NCI-H774 (cell line): ENCODE measurements around the gene SLC2A1.

Experiments
- DNase-seq: peaks from one replicate; lab custom pipeline; 2025; lab: John Stamatoyannopoulos, UW

SLC2A1 gene

DNA sequence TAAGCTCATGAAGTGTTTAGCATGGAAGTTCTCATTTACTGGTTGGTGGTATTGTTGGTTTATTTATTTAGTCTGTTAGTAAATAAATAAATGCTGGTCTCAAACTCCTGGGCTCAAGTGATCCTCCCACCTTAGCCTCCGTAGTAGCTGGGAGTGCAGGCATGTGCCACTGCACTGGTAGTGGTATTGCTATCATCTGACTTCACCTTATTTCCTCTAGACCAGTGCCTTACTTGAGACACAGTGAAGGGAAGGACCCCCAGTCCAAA is 1.4 kb upstream of the SLC2A1 start:
- DNase-seq: no peak

DNA sequence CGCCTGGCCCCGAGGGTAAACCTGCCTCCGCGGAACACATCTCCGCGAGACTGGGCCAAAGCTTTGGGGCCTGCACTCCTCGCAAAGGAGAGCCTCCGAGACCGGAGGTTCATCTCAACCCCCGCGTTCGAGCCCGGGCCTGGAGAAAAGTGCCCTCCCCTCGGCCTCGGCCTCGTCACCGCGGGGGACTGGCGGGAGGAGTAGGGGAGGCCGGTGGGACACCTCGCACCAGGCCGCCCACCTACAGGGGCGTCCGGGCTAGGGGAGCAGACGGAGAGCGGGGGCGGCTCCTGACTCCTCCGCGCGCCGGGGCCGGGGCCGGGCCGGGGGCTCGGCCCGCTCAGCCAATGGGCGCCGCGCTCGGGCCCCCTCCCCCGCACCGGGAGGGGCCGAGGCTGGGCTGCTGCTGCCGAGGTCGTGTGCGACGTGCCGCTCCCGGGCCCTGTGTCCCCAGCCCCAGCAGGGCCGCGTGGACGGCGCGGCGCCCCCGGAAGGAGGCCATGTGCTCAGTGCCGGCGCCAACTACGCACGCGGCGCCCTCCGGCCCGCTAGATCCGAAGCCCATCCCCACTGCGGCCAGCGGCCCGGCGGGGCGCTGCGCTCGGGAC is 684 bp downstream of the SLC2A1 start:
- peak; percentile 80 for DNase-seq

DNA sequence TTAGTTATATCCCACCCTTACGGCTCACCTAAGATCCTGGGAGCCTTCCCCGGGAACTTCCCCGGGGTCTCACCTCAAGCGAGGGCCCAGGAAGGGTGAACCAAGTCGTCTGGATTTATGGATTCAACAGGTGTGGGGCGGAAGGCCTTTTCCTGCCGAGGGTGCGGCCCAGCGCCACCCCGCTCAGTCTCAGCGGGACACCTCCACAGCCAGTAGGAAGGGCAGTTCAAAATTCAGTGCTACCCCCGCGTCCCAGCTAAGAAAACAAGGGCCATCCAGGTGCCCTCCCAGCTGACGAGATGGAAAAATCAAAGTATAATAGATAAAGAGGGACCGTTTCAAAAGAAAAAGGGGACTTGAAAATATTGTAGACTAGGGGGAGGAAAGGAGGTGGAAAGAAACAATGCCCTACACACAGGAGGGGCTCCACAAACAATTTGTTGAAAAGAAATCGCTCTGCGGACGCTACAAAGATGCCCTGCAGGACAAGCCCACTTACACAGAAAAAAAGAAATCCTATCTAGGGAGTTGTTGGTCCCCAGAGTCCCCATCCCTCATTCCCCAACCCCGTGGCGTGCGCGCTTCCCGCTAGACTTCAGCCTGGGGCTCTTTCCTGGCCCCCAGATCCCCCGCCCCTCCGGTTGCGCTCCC is 1.3 kb downstream of the SLC2A1 start:
- no peak for DNase-seq

DNA sequence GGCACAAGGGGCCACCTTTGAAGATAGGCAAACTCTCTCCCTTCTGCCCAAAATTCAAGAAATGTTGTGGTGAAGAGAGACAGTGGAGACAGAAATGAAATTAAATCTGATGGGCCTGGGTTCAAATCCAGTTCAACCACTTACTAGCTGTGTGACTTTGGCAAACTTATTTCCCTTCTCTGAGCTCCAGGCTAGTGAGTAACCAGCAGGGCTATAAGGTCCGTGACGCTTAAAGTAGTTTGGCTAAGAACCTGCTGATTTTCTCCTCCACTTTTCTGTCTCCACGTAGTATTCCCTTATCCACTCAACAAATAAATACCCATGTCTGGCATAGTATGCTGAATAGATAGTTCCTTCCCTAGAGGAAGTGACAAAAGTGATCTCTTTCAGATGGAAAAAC is 1.9 kb downstream of the SLC2A1 start:
- no peak for DNase-seq

DNA sequence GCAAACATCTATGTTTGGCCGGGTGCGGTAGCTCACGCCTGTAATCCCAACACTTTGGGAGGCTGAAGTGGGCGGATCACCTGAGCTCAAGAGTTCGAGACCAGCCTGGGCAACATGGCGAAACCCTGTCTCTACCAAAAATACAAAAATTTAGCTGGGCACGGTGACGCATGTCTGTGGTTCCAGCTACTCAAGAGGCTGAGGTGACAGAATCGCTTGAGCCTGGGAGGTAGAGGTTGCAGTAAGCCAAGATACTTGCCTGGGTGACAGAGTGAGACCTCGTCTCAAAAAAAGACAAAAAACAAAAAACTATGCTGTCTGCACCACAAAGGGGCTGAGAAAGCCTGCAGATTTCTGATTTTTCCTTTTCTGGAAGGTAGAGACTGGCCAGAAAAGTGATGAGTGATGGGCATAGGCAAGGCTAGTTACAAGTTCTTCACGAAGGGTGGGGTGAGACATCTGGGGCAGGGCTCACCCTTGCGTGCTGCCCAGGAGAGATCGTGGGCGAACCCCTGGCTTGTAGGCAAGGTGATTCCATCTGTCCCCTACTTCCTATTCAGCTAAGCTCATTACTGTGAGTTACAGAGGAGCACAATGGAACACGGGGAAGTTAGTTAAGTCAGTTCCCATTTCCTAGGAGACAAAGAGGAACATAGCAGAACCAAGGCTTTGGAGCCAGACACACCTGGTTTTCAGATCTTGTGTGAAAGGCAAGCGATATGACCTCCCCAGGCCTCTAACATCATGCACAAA is 3.2 kb downstream of the SLC2A1 start:
- no peak for DNase-seq

DNA sequence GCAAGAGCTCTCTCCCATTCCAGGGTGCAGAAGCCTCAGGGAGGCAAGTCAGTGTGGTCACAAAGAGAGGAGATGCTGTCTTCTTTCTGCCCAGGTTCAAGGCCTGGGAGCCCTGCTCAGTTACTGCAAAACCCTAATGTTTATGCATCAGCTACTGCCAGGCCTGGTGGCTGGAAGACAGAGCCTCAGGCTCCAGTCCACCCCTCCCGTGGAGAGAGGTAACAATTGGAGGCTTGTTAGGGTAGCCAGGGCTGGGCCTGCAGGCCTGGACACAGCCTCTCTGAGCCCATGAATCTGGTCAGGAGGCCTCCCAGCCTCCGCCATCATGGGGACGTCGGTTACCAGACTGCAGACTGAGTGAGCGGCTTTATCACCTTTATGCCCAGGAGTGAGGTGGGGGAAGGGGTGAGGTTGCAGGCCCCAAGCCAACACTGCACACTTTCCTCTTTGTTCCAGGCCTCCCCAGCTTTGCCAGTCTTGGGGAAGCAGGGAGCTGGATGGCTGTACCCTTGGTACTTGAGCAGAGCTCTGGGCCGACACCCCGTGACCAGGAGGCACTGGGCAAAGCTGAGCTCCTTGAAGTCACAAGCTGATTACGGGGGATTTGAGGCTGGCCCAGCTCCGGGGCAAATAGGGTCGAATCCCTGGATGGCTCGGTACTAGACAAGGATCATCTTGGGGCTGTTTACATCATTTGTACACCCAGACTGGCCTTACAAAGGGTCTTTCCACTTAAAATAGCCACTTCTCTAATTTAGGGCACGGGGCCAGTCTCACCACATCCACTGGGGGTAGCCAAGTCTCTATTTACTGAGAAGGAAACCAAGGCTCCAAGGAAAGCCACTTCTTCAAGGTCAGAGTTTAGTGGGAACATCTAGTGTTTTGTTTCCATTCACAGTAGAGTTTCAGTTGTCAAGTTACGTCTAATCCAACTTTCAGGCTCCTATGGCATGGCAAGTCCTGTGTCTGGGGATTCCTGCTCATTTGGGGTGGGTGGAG is 5.2 kb downstream of the SLC2A1 start:
- DNase-seq: no peak

DNA sequence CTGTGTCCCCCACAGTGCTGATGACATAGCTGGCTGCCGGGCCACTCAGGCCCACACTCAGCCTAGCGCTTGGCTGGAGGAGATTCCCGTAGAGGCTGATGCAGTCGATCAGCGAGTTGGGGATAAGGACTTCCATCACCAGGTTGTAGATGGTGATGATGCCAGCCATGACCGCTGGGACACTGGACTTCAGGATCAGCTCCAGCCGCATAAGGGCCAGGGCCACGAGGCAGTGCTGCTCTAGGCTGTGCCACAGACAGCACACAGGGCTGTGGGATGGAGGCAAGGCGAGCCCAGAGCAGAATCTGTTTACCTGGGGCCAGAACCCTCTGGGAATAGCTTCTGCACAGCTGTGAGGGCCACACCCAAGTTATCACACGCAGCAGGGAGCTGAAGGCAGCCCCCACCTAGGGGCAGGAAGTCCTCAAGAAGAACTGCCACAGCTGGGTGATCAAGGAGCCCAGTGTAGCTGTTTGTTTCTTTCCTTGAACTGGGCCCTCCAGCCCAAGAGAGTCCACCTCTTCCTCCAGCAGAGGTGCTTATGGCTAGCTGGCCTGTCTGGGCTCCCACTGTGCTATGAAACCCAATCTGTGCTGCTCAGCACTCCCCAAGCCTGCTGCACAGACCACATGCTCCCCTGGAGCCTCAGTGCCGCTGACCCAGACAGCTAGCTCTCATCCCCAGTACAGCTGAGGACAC is 6.2 kb downstream of the SLC2A1 start:
- no peak for DNase-seq

DNA sequence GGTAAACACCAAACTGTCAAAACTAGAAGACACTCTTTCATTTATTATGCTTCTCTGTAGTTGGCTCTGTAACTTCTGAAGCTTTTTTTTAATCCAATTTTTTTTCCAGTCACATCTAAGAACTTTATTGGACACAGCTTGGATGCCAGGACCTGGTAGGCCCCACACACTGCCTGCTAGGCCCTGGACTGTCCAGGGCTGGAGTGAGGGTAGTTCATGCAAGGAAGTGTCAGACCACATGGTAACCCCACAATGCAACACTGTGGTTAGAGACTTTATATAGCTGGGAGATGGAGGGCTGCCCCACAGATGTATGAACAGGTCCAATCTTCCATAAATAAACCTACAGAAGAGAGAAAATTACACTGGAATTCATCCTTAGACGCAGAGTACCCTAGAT is 7.1 kb downstream of the SLC2A1 start:
- DNase-seq: no peak

DNA sequence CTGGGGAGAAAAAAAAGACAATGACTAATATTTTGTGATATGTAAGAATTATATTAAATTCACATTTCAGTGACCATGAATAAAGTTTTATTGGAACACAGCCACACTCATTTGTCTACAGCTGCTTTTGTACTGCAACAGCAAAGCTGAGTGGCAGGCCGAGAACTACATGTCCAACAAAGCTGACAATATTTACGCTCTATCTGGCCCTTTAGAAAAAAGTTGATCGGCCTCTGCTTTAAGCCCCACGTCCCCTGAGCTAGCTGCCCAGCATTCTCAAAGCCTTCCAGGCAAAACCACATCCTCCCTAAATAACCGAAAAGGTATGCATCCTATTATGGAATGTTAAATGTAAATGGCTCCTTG is 8.6 kb downstream of the SLC2A1 start:
- no peak for DNase-seq

DNA sequence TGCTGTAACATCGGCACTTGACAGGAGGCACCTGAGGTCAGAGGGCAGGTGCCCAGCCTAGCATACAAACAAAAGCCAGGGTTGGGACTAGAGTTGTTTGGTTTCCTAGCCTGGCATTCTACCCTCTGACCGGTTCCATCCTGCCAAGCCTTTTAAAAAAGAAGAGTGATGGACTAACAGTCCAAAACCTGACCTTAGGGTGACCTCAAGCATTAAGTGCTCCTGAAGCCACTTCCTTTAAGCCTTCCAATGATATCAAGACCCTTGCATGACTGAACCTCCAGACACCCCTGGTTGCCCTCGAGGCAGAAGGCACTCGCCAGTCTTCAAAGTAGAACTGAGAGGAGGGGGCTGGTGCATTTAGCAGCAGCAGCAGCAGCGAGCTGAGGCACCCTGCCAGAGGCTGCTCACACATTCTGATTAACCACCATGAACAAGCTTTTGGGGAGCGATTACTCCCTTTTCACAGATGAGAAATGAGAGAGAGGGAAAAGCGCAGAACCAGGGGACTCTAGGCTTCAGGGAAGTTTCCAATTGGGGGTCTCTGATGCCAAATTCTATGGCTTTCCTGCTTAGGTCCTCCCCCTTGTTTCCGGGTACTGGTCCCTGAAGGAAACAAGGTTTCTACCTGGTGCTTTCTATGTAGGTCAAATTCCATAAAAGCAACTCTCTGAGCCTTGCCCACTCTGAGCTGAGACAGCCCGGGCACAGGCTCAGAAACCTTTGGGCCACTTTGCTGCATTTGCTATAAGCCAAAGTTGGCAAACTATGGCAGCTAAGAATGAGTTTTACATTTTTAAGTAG is 9.2 kb downstream of the SLC2A1 start:
- no peak for DNase-seq

DNA sequence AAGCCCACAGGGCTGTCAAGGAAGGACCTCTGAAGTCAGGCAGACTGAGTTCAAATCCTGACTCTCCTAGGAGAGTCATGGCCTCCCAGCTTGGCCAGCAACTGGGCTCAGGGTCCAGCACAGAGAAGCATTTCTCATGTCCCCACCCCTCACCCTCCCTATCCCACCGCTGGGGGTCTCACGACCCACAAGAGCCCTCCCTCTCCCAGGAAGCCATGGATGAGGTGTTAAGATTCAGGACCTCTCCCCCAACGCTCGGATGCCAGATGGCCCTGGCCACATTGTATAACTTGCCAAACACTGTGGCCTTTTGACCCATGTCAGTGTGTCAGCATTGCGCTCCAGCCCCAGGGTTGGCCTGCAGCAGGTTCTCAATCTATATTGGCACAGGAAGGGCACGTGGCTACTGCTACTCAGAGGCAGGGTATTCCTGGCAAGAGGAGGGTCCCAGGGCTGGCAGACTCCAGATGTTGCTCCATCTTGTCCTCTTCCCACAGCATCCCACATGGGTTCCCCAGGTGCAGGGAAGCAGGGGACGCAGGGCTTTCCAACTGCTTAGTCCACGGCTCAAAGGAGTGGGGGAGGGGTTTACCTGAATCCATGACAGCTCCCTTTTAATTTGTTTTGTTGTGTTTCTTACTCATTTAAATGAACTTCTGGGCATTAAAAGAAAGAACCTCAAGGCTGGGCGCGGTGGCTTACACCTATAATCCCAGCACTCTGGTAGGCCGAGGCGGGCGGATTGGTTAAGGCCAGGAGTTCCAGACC is 10.5 kb downstream of the SLC2A1 start:
- no peak for DNase-seq

DNA sequence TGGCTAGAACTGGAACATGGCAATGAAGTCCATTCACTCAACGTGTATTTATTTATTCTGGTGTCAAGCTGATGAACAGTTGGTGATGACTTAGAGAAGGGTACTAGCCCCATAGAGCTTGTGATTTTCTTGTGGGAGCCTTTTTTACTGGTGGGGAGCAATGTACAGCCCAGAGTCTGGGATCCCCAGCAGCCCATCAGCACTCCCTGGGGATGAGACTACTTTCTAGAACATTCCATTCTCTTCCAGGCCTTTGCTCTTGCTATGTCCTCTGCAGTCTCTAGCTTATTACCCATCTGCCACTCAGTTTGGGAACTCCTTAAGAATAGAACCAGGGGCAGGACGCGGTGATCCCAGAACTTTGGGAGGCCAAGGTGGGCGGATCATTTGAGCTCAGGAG is 11.6 kb downstream of the SLC2A1 start:
- no peak for DNase-seq

DNA sequence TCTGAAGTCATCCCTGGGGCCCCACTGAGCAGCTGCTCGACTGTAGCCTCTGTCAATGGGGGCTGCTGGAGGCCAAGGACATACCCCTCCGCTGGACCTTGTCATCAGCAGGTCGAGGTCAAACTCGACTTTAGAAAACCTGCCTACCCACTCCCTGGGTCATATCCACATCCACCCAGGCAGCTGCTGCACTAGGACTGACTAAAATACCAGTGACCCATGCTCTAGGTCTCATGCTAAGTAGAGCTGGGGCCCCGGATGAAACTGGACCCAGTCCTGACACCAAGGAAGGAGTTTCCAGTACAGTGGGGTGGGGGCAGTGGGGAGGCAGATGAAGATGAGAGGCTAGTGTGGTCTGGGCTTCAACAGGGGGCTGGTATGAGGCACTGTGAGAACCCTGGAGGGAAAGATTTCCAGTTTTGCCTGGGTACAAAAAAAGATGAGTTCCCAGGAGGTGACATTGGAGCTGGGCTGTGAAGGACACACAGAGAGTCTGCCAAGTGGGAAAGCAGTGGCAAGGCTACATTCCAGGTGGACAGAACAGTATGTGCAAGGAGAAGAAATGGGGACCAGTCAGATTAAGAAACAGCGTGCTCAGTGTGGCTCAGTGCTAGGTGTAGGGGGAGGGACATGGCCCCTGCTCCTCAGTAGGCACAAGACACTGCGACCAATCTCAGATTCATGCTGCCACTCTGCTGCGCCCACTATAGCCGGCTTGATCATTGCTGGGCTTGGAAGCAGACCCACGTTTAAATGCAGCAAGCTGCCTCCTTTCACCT is 12.4 kb downstream of the SLC2A1 start:
- DNase-seq: no peak

DNA sequence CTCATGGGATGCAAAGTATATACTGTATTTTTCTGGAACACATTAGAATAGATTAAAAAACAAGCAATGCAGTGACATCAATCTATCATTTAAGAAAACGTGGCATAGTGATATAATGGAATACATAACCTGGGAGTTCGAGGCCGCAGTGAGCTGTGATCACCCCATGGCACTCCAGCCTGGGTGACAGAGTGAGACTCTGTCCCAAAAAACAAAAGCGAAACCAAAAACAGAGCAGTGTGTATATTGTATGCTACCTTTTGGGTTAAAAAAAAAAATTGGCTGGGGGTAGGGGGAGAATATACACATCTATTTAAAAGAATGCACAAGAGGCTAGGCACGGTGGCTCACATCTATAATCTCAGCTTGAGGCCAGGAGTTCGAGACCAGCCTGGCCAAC is 13.5 kb downstream of the SLC2A1 start:
- DNase-seq: no peak

DNA sequence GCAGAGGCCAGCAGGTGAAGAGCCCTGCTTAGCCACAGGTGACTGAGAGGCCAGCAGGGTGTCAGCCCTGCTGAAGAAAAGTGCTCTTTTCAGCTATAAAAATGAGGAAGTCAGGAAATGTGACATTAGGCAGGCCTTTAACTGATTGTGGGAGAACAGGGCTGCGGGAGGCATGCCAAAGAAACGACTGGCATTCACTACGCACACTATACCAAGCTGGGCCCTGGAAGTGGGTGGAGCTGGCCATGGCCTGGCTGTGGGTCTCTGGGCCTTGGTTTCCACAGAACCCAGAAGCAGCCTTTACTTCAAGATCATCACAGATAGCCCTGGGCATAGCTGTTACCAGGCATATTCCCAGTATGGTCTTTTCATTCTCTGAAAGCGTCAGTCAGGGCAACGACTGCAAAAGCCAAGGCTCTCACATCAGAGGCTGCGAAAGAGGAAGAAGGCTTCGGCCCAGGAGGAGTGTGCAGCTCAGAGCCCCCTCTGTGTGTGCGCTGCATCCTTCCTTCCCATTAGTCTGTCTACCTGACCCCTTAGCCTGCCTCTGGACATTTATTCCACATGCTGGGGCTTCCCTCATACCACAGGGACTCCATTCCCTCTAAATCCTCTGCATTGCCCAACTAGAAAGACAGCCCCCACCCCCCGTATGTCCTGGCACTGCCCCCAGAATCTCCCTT is 14.3 kb downstream of the SLC2A1 start:
- DNase-seq: no peak

DNA sequence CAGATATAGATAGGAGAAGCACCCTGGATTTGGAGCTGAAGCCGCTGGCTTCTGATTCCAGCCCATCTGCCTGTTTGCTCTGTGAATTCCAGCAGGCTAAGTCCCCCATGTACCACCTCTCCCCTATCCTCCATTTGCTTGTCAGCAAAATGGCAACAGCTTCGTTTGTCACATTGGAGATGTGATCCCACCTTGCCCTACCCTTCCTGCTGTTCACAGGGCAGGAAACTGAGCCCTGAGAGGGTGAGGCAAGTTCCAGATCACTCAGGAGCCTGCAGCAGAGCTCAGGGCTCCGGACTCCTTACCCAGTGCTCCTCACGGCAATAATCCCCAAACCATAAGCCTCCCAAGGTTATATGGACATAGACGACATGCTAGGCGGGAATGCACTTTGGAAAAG is 14.9 kb downstream of the SLC2A1 start:
- no peak for DNase-seq

DNA sequence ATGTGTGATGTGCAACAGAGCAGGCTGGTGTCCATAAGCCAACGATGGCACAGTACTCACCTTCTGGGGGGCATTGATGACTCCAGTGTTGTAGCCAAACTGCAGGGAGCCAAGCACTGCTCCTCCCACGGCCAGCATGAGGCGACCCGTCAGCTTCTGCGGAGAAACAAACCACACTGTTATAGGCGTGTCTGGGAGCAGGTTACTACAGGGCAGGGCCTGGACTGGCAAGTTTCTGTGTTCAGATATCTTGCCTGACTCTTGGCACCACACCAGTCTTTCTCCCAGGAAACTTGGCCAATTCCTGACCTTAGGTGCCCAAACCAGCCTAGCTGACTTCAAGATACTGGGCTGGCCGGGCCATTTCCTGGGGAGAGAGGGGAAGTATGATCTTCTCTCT is 15.5 kb downstream of the SLC2A1 start:
- DNase-seq: no peak

DNA sequence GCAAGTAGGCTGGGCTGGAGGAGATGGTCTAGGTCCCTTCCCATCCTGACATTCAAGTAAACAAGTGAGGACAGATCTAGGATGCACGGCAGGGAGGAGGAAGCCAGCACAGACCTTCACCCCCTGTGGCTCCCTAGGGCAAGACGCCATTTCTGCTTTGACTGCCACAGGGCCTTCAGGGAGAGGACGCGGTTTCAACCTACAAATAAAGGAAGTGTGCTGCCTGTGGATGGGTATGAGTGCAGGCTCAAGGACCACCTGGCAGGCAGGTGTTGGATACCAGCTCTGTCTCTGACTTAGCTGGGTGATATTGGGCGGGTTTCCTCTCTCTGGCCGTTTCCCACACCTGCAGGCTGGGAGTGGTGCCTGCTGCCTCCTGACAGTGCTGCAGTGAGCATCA is 16.2 kb downstream of the SLC2A1 start:
- DNase-seq: no peak
